Keratinocyte (primary cell): ENCODE measurements around the gene TSPAN7.

Experiments used
- EZH2 ChIP-seq: IDR thresholded peaks from one replicate; pipeline ENCODE4 v1.6.1; 2012; ENCODE audit warnings: inconsistent platforms, mild to moderate bottlenecking, low read length, moderate library complexity
- TF ChIP-seq, protein P1 (sequence below), 3 experiments: IDR thresholded peaks in 1 of 3; conservative IDR thresholded peaks in 1 of 3; optimal IDR thresholded peaks in 1 of 3; 2 replicates in 2 of 3; 3 replicates in 1 of 3; pipeline versions ENCODE3 to v1.5.1; 2011; ENCODE audit warnings: low read length in 3 of 3, mild to moderate bottlenecking in 3 of 3, moderate library complexity in 2 of 3, control low read depth in 1 of 3, inconsistent platforms in 1 of 3; ENCODE audit not compliant: insufficient read depth in 2 of 3; ENCODE audit errors: extremely low read depth in 1 of 3

GRCh38 chrX:38515291-38515690 is 46.1 kb upstream of the TSPAN7 start:
- TF ChIP-seq, protein P1, sequence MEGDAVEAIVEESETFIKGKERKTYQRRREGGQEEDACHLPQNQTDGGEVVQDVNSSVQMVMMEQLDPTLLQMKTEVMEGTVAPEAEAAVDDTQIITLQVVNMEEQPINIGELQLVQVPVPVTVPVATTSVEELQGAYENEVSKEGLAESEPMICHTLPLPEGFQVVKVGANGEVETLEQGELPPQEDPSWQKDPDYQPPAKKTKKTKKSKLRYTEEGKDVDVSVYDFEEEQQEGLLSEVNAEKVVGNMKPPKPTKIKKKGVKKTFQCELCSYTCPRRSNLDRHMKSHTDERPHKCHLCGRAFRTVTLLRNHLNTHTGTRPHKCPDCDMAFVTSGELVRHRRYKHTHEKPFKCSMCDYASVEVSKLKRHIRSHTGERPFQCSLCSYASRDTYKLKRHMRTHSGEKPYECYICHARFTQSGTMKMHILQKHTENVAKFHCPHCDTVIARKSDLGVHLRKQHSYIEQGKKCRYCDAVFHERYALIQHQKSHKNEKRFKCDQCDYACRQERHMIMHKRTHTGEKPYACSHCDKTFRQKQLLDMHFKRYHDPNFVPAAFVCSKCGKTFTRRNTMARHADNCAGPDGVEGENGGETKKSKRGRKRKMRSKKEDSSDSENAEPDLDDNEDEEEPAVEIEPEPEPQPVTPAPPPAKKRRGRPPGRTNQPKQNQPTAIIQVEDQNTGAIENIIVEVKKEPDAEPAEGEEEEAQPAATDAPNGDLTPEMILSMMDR (optimal IDR thresholded peaks at IDR 0.05 in 1 of 3, IDR thresholded peaks at IDR 0.05 in 1 of 3, conservative IDR thresholded peaks at IDR 0.05 in 1 of 3; ENCODE audit: extremely low read depth in 1 of 3, insufficient read depth in 2 of 3, low read length in 3 of 3), result no peak
- TF ChIP-seq EZH2, result no peak
